GM21528 (cell line): ENCODE data around the gene SLC12A9.
"Not testable (repeated sequence)": the region's sequence is repeated elsewhere in the genome, so short reads cannot be mapped to it uniquely, and the experiment has no call there.

Experiments used
- ATAC-seq: cut with Tn5 transposase; IDR thresholded peaks from one replicate; pipeline ENCODE4 v1.9.1; 2021; ENCODE audit warnings: mild to moderate bottlenecking, moderate library complexity; ENCODE audit not compliant: unreplicated experiment, low FRiP score

SLC12A9 gene, protein sequence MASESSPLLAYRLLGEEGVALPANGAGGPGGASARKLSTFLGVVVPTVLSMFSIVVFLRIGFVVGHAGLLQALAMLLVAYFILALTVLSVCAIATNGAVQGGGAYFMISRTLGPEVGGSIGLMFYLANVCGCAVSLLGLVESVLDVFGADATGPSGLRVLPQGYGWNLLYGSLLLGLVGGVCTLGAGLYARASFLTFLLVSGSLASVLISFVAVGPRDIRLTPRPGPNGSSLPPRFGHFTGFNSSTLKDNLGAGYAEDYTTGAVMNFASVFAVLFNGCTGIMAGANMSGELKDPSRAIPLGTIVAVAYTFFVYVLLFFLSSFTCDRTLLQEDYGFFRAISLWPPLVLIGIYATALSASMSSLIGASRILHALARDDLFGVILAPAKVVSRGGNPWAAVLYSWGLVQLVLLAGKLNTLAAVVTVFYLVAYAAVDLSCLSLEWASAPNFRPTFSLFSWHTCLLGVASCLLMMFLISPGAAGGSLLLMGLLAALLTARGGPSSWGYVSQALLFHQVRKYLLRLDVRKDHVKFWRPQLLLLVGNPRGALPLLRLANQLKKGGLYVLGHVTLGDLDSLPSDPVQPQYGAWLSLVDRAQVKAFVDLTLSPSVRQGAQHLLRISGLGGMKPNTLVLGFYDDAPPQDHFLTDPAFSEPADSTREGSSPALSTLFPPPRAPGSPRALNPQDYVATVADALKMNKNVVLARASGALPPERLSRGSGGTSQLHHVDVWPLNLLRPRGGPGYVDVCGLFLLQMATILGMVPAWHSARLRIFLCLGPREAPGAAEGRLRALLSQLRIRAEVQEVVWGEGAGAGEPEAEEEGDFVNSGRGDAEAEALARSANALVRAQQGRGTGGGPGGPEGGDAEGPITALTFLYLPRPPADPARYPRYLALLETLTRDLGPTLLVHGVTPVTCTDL

DNA sequence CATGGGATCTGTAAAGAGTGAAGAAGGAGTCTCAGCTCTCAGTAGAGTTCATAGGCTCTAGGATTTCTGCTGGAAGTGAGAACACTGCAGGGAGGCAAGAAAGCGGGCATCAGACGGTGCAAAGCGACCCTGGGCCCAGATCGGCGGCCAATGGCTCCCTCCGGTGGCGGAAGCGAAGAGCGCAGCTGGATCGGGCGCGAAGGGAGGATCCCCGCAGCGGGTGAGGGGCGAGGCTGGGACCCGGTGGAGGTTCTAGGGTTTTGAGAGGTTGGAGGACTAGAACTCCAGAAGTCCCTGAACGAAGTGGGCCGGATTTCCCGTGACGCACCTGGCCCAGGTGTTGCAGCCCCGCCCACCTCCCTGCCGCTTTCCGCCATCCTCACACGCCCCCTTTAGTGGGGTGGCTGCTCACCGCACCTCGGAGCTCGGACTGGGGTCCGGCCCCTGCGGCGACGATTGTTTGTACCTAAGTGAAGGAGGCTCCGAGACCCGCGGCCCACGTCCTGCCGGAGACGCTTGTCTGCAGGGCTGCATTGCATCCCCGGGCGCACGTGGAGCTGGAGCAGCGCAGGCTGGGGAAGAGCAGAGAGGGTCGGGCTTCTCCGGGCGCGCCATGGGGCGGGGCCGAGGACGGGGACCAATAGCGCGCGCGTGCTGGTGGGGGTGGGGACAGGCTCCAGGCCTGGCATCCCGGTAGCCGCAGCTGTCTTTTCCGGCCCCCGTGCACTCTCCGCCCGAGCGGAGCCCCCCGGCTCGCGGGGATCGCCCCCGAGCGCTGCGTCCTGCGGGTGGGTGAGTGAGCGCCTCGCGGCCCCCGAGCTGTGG, at the start of gene SLC12A9:
TSS of gene SLC12A9 (plus strand) at position 666 of the 825 bp plus-strand sequence. CDS start 1,485 bp downstream, outside the sequence.
- peak; percentile 82 for ATAC-seq

DNA sequence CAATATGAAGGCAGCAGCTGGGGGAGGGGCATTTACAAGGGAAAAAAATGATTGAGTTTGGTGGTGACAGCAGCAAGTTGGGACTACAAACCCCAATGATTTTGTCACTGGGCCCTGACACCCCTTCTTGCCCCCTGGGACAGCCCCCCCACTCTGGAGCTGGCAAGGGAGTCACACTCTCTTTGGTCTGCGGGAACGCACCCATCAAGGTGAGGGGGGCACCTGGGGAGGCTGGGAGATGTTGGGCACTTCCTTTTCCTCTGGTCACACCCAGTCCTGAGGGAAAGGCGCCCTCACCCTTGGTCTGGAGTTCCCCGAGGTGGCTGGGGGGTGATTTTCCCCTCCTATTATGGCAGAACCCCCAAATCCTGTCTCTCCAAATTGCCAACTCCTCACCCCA, 49.6 kb upstream of the SLC12A9 start:
- no peak for ATAC-seq

DNA sequence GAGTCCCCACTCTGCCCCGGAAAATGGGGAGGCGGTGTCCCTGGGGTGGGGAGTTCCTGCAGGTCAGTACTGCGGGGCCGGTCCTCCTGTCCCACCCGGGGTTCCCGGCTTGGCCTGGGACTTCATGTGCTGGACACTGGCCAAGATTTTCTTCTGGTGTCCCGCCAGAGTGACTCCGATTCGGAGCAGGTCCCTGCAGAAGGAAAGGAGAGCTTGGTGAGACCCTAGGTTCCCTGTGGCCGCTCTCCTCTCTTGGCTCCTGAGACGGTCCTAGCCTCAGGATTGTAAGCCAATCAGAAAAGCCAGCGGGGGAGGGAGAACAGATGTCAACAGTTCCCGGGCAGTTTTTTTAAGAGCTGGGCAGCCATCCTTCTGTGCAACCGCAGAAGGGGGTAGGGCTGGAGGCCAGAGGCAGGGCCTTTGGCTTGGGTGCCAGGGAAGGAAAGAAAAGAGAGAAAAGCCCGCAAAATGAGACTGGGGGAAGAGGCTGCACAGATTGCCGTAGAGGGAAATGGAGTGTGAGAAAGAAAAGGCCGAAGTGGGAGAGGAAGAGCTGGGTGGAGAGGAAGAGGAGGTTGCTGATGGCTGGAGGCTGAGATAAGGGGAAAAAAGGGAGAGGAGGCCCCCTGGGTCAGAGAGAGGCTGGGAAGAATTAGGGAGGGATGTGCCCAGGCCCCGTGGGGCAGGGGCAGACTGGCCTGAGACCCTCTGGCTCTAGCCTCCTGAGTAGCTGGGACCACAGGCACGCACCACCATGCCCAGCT, 48.9 kb upstream of the SLC12A9 start:
- ATAC-seq: peak; percentile 89

GRCh38 chr7:100804681-100805431, 47.7 kb upstream of the SLC12A9 start:
- no peak for ATAC-seq

DNA sequence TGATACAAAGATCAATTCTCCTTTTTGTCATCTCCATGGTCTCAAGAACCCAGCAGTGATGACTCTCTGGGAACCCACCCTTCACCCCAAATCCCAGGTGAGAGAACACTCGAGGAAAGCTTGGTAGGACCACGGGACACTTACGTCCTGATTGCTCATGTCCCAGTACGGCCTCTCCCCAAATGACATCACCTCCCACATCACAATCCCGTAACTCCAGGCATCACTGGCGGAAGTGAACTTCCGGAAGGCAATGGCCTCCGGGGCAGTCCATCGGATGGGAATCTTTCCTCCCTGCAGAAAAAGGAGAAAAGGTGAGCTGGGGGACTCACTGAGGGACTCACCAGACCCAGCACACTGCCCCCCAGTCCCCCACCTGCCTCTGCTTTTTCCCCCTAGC, 46.2 kb upstream of the SLC12A9 start:
- ATAC-seq: no peak

DNA sequence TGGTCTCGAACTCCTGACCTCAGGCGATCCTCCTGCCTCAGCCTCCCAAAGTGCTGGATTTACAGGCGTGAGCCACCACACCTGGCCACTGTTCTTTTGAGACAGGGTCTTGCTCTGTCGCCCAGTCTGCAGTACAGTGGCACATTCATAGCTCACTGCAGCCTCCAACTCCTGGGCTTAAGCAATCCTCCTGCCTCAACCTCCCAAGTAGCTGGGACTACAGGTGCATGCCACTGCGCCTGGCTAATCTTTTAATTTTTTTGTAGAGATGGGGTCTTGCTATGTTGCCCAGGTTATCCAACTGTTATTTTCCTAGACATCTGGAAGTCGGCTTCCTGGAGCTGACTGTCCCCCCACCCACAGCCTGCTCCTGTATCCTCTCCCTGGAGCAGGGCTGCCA, 45.6 kb upstream of the SLC12A9 start:
- not testable (repeated sequence) for ATAC-seq

DNA sequence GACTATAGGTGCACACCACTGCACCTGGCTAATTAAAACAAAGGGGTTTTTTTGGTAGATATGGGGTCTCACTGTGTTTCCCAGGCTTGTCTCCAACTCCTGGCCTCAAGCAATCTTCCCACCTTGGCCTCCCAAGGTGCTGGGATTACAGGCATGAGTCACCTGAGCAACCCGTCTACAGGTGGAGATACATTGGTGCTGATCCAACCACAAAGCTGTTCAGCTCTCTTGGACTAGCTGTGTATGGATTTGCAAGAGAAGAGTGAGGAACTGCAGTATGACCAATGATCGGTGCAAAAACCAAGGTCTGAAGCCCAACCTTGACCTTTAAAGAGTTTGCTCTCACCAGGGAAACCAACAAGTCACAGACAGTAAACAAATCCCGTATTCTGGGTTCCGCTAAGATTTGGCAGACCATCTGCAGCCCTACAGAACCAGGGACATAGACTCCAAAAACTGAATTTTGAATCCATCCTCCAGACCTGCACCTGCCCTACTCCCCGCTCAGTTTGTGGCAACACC, 44.1 kb upstream of the SLC12A9 start:
- no peak for ATAC-seq

- no peak for ATAC-seq
Measured at GRCh38 chr7:100811480-100811879, 41.0 kb upstream of the SLC12A9 start.

GRCh38 chr7:100812729-100813128, 39.8 kb upstream of the SLC12A9 start:
- ATAC-seq: no peak

GRCh38 chr7:100816515-100816914, 36.0 kb upstream of the SLC12A9 start:
- ATAC-seq: not testable (repeated sequence)

GRCh38 chr7:100817097-100817496, 35.4 kb upstream of the SLC12A9 start:
- no peak for ATAC-seq

DNA sequence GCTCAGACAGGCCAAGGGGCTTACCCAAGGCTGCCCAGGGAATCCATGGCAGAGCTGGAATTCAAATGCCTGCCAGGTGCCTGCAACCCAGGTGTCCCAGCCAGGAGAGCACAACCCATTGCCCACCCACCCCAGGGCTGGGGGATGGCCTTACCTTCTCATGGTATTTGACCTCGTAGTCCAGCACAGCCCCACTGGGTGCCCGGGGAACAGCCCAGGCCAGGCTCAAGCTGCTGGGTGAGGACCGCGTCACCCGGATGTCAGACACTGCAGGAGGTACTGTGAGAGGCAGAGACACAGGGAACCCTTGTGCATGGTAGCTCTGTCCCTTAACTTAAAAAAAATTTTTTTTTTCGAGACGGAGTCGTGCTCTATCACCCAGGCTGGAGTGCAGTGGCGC, 34.1 kb upstream of the SLC12A9 start:
- ATAC-seq: no peak

DNA sequence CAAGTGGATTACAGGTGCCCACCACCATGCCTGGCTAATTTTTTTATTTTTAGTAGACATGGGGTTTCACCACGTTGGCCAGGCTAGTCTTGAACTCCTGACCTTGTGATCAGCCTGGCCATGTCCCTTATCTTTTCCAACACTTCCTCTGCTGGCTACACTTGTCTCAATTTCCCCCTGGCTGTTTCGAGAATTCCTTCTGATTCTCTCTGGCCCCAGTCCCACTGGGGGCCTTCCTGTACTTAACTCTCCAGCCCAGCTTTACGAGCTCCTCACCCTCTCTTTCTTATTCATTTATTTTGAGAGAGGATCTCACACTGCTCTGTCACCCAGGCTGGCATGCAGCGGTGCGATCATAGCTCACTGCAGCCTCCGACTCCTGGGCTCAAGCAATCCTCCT, 33.7 kb upstream of the SLC12A9 start:
- no peak for ATAC-seq

GRCh38 chr7:100819586-100819985, 32.9 kb upstream of the SLC12A9 start:
- ATAC-seq: no peak

- no peak for ATAC-seq
Measured at GRCh38 chr7:100822236-100823139, 30.0 kb upstream of the SLC12A9 start.

GRCh38 chr7:100823140-100823525, 29.4 kb upstream of the SLC12A9 start:
- no peak for ATAC-seq

GRCh38 chr7:100823534-100823933, 29.0 kb upstream of the SLC12A9 start:
- ATAC-seq: no peak
